Uterus (tissue), 2 donors: ENCODE data around the gene CHN2.

Source experiments
- POLR2A ChIP-seq, 2 donors: fragments of 450-650 bp; IDR thresholded peaks; one replicate each; pipeline ENCODE4 v1.6.1; 2016; ENCODE audit warnings: antibody characterized with exemption in 2 of 2, mild to moderate bottlenecking in 1 of 2, moderate library complexity in 1 of 2
- TF ChIP-seq, protein P1 (sequence below), 4 experiments: fragments of 200-600 bp in 2 of 4; fragments of 450-650 bp in 2 of 4; sonication (generic) in 2 of 4; IDR thresholded peaks; one replicate each; pipeline ENCODE4 v1.5.1; 2016 to 2019; ENCODE audit warnings: antibody characterized with exemption in 4 of 4, mild to moderate bottlenecking in 2 of 4, moderate library complexity in 1 of 4

DNA sequence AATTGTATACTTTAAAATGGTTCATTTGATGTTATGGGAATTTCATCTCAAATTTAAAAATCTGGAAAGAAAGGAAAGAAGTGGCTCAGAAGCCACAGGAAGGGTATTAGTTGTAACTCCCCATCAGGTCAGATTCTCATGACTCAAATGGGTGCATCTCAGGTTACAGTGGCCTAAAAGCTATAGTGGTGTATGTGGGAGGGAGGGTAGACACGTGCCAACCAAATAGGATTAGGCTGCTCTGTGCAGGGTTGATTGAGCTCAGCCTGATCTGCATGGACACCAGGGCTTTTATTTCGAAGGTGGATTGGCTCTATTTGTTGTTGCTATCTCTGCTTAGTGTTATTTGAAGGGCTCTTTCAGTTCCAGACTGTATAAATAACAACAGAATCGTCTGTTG lies 247.6 kb downstream of the CHN2 start:
- TF ChIP-seq, protein P1, sequence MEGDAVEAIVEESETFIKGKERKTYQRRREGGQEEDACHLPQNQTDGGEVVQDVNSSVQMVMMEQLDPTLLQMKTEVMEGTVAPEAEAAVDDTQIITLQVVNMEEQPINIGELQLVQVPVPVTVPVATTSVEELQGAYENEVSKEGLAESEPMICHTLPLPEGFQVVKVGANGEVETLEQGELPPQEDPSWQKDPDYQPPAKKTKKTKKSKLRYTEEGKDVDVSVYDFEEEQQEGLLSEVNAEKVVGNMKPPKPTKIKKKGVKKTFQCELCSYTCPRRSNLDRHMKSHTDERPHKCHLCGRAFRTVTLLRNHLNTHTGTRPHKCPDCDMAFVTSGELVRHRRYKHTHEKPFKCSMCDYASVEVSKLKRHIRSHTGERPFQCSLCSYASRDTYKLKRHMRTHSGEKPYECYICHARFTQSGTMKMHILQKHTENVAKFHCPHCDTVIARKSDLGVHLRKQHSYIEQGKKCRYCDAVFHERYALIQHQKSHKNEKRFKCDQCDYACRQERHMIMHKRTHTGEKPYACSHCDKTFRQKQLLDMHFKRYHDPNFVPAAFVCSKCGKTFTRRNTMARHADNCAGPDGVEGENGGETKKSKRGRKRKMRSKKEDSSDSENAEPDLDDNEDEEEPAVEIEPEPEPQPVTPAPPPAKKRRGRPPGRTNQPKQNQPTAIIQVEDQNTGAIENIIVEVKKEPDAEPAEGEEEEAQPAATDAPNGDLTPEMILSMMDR (IDR thresholded peaks at IDR 0.05), result no peak
- no peak for TF ChIP-seq POLR2A (IDR thresholded peaks at IDR 0.05)
